Measurements from ENCODE around the gene GFPT2.

Gene GFPT2

DNA sequence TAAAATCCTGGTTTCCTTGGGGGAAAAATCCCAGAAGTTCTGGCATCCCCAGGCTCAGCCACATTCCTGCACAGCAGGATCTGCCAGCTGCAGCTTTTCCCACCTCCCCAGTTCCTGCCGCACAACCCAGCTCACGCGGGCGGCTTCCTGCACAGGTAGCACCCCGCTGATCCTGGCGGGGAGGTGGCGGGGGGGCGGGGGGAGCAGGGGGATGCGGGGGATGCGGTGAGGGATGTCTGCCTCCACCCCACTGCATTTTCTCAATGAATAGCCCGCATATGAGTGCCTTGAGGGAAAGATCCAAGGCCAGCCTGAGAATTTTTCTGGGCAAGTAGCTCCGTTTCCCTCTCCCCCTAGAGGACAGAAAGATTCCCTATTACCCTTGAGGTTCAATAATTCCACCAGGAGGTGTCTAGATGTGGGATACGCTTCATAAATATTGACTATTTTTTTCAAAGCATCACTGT, 21.1 kb downstream of the GFPT2 start:
- DNase-seq, result no peak

- DNase-seq, result no peak
Measured at GRCh38 chr5:180331647-180331950, 21.5 kb downstream of the GFPT2 start.

GRCh38 chr5:180330810-180331646, 22.1 kb downstream of the GFPT2 start:
- DNase-seq, result no peak

DNA sequence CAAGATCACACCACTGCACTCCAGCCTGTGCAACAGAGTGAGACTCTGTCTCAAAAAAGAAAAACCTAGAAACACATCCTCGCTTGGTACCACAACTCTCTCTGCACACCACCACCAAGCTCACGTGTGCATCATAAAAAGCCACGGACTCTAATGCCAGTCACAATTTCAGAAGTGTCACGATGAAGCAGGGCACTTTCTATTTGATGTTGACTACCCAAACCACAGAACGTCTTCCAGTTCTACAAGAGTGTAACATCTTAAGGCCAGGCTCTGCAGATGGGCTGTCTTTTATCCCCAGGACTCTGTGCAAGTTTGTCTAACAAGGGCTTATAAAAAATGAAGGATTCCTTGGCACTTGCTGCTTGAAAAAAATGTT, 22.9 kb downstream of the GFPT2 start:
- no peak for DNase-seq

DNA sequence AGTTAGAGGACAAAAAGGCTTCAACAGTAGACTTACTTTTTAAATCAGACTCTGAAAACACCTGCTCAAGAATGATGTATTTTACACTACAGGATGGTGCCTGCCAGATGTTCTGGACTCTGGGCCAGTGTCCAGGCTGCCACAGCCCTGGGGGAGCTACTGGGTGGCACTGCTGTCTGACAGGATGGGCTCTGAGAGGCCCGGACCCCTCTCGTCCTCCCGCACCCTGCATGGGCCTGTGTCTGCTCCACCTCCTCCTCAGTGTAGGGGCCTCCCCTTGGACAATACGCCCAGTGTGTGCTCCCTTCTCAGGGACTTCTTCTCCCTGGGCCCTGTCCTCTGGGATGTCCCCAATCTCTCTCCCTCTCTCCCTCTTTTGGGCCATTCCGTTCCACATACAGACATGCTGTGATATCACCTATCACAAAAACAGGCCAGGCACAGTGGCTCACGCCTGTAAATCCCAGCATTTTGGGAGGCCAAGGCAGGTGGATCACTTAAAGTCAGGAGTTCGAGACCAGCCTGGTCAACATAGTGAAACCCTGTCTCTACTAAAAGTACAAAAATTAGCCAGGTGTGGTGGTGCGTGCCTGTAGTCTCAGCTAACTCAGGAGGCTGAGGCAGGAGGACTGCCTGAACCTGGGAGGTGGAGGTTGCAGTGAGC, 23.4 kb downstream of the GFPT2 start:
- DNase-seq, result no peak

GRCh38 chr5:180329138-180329435, 24.0 kb downstream of the GFPT2 start:
- DNase-seq, result no peak

DNA sequence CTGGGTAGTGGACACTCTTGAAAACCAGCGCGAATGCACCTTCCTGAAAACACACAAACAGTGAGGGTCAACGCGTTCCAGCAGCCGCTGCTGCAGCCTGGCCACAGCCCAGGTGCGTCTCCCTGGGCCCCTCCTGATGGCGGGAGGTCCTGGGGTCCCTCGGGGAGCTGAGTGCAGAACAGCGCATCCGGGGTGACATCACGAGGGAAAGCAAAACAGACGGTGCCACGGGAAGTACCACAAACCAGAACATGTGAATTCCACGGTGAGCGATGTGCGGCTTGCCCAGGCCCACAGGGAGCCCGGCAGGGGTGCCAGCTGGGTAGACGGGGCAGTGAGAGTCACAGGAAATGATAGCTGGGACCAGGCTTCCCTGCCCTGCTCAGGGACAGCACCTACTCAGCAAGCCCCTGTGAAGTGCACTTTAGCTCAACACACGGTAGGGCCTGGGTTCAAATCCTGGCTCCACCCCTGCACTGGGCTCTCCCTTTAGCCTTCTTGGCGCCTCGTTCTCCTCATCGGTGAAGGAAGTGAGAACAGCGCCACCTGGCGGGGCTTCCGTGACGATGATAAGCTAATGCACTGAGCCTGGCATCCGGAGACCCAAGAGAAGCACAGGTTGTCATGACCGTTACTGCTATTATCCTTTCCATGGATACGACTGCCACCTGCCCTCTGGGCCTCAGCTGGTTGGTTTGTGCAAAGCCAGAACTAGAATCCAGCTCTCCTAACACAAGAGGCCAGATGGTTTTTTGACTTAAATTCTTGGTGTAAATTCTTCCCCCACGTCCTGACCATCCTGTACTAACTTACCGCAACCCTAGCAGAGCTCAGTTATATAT, 24.6 kb downstream of the GFPT2 start:
- DNase-seq, result peak; percentile 39

DNA sequence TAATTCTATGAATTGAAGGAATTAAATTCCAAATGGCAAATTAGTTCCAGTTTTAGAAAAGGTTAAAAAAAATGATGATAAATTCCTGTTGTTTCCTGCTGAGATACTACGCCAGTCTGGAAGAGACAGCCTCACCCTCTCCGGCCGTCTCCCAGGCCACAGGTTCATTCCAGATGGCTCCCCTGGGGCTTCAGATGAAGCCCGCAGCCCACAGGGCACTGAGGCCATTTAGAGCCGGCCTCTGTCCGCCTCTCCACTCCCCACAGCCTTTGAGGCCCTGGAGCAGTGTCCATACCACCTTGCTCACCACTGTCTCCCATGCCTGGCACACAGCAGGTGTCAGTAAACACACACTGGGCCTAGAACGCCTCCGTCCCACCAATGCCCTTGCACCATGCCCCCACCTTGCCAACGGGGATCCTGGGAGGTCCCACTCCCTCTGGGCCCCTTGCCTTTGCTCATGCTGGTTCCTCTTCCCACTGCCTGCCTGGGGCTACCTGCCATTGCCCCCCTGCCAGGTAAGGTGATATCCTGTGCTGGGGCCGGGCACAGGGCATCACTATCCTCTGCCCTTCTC, 26.1 kb downstream of the GFPT2 start:
- no peak for DNase-seq

GRCh38 chr5:180324601-180324950, 28.6 kb downstream of the GFPT2 start:
- DNase-seq, result no peak

- DNase-seq, result no peak
Measured at GRCh38 chr5:180323941-180324600, 29.1 kb downstream of the GFPT2 start.

DNA sequence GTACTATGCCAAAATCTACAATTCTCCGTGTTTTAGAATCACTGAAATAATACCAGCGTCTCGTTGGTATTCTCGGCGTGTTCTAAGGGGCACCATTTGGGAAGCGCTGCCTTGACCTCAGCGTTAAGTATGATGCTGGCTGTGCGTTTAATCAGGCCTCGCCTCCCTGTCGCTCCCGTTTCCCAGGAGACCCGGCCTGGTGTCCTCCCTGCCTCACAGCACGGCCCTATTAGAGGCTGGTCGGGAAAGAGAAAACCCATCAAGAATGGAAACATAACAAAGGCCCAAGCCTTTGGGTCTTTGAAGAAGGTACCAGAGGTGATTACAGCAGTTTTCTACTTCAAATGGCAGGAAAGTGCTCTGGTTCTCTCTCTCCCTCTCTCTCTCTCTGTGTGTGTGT, 30.0 kb downstream of the GFPT2 start:
- DNase-seq, result no peak

- no peak for DNase-seq
Measured at GRCh38 chr5:180318456-180319089, 34.6 kb downstream of the GFPT2 start.

- no peak for DNase-seq
Measured at GRCh38 chr5:180316586-180316985, 36.5 kb downstream of the GFPT2 start.

DNA sequence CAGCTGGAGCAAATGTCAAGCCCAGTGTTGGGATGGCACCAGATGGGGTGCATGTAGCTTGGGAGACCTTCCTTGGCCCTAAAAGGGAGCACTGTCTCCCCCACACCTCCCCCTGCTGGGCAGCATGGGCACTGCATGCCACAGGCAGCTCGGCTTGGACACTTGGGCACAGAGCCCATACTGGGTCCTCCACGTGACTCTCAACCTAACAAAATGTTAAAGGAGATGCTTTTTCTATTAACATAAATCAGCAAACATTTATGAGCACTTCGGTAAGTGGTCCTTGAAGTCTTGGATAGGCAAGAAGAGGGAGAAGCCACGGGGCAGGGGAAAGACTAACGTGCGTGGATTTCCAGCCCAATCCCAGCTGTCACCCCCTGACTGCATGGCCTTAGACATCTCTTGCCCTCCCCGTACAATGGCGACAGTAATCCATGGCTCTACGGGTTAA, 37.3 kb downstream of the GFPT2 start:
- no peak for DNase-seq

DNA sequence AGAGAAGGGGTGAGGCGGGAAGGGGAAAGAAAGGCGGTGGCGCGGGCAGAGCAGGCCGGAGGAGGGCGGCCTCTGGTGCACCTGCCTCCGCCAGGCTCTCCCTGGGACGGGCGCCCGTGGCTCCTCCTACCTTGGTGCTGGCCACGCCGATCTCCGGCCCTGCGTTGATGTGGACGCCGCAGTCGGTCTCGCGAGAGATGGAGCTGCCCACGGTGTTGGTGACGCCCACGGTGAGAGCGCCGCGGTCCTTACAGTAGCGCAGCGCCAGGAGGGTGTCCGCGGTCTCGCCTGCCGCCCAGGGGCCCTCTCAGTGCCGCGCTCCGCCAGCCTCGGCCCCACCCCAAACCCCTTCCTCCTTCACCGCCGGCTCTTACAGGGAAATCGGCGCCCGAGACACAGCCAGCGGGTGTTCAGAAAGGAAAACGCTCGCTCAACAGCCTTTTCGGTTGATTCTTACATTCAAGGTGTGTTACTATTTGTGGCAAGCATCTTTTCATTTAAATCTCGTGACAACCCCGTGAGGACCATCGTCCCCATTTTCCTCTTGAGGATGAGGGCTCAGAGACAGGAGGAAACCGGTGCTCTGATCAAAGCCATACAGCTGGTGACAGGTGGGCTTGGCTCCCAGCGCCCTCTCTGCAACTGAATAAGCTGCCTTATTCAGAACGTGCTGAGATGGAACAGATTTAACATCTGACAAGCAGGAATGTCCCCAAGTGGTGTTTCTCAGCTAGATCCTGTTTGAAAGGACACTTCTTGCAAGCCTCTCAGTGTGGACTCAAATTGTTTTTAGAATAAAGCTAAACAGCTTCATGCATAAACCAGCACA, 39.2 kb downstream of the GFPT2 start:
- DNase-seq, result peak; percentile 29

DNA sequence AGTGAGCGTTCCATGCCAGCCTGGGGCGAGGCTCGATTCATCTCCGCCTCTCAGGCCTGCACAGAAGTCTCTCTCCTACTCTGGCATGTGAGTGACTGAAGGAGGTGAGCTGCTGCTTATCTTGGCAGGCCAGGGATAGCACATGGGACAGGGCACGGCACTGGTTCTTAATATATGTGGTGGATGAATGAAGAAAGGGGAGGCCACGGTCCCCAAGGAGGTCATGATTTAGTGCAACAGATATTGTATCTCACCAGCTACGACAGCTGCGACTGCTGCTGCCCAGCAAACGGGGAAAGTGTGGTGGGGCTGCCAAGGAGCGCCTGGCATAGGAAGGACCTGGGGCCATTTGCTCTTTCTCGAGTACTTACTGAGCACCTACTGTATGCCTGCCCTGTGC, 41.9 kb downstream of the GFPT2 start:
- DNase-seq, result no peak

GRCh38 chr5:180306796-180307195, 46.3 kb downstream of the GFPT2 start:
- no peak for DNase-seq

DNA sequence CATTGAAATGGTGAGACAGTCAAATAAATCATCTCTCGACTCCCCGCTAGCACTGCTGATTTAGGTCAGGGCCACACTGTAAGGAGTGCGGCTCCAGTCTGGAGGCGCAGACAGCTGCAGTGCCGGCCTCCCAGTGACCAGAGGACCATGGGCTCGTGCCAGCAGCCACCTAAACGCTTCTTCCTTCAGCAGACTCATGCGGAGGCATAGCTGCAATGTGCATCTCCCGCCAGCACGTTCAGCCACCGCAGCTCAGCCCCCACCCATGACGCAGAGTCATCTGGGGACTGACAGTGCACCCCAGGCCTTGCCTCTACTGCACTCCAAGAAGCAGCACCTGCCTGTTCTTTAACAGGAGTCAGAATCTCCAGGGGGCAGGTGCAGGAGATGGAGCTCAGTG, 47.7 kb downstream of the GFPT2 start:
- DNase-seq, result no peak

GRCh38 chr5:180304431-180305375, 48.4 kb downstream of the GFPT2 start:
- DNase-seq, result no peak

GRCh38 chr5:180304016-180304292, 49.2 kb downstream of the GFPT2 start:
- no peak for DNase-seq

Measured in NCI-H510A treated with DMSO at 0.1 percent for 48 hours (cell line).